ENCODE measurements around the gene SRC. TPM values are rescaled to one million over a fixed set of nuclear protein-coding genes. Genes with fewer than 3 reads are reported as not detected.

SRC gene
- total RNA-seq, 4 donors from 2014 or later: 1.0 to 2.3 (median 1.8) TPM

DNA sequence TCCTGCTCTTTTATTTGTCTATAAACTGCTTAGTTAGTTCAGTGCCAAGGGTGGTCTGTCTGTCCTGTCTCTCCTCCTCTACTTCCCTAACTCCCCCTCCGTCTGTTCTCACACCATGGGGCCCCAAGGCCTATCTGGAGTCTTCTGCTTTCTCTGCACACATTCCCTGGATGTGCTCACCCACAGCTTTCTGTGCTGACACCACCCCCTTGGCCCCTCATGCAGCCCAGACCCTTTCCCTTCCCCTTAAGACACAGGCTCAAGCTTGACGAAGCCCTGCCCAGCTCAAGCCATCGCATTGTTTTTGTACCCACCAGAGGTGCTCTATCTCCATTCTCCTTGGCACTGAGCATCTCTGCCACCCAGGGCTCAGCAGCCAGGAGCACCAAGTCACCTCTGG, 97.0 kb downstream of the SRC start:
- H3K36me3 ChIP-seq: no peaks in the 10 kb centered on the region
- TF ChIP-seq, protein P1, sequence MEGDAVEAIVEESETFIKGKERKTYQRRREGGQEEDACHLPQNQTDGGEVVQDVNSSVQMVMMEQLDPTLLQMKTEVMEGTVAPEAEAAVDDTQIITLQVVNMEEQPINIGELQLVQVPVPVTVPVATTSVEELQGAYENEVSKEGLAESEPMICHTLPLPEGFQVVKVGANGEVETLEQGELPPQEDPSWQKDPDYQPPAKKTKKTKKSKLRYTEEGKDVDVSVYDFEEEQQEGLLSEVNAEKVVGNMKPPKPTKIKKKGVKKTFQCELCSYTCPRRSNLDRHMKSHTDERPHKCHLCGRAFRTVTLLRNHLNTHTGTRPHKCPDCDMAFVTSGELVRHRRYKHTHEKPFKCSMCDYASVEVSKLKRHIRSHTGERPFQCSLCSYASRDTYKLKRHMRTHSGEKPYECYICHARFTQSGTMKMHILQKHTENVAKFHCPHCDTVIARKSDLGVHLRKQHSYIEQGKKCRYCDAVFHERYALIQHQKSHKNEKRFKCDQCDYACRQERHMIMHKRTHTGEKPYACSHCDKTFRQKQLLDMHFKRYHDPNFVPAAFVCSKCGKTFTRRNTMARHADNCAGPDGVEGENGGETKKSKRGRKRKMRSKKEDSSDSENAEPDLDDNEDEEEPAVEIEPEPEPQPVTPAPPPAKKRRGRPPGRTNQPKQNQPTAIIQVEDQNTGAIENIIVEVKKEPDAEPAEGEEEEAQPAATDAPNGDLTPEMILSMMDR (IDR thresholded peaks at IDR 0.05 in 4 of 5, conservative IDR thresholded peaks at IDR 0.05 in 1 of 5): no peak
- no peak for TF ChIP-seq POLR2A (IDR thresholded peaks at IDR 0.05)
- H3K4me3 ChIP-seq: no peak overlapping the region
- no peaks in the 10 kb centered on the region for H3K4me1 ChIP-seq
- peaks cover 0 to 4% (median 4%) of the 10 kb centered on the region in 3 donors for H3K27me3 ChIP-seq
- intact Hi-C loops (cut with DNase I; ENCODE audit: low total_unique reads): no loop called here
- no peak for ATAC-seq
- in situ Hi-C loops (cut with MboI; ENCODE audit: low sequenced_read_pairs in 4 of 4): no loop called here
- no peak for DNase-seq
- no peaks in the 10 kb centered on the region for H3K9me3 ChIP-seq
- no peak overlapping the region for H3K27ac ChIP-seq

DNA sequence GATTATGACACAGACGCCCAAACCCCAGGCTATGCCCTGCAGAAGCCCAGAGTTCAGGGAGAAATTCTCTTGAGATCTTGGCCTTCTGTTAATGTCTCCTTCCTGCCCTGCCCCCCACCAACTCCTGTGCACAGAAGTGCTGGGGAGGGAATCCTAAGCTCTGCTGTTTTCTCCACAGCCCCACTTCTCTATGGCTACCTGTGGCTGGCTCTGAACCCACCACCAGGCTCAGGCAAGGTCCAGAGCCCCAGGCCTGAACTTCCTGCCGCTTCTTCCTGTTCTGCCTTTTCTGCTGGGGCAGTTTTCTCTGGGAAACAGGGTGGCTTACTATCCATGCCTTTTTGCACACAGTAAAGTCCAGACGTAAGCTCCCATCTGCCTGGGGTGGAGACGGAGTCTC, 97.7 kb downstream of the SRC start:
- TF ChIP-seq POLR2A (IDR thresholded peaks at IDR 0.05): no peak
- TF ChIP-seq, protein P1 (IDR thresholded peaks at IDR 0.05 in 4 of 5, conservative IDR thresholded peaks at IDR 0.05 in 1 of 5): no peak
- no peak for ATAC-seq
- Histone ChIP-seq H3K36me3 (no peaks in the 10 kb centered on the region), H3K27ac (no peak overlapping the region), H3K4me1 (no peaks in the 10 kb centered on the region), H3K9me3 (no peaks in the 10 kb centered on the region), H3K4me3 (no peak overlapping the region), H3K27me3 (peaks cover 0 to 4% (median 4%) of the 10 kb centered on the region in 3 donors)
- intact Hi-C loops (cut with DNase I; ENCODE audit: low total_unique reads) (no loop called here), in situ Hi-C loops (cut with MboI; ENCODE audit: low sequenced_read_pairs in 4 of 4) (no loop called here)
- DNase-seq: no peak

DNA sequence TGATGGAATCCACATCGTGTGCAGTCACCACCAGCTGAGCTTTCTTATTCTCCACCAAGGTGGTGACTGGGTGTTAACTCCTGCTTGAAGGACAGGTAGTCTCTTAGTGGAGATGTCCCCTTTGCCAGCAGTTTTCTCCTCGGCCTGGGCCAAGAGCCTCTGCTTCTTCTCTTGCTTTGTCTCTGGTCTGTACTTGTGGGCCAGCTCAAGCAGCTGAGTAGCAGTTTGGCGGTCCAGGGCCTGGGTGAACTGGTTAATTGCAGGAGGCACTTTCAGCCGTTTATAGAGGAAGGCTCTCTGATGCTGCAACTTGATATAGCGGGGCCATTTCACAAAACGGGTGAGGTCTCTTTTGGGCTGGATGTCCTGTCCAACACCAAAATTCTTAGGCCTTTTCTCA, 99.1 kb downstream of the SRC start:
- in situ Hi-C loops (cut with MboI; ENCODE audit: low sequenced_read_pairs in 4 of 4) (no loop called here), intact Hi-C loops (cut with DNase I; ENCODE audit: low total_unique reads) (no loop called here)
- TF ChIP-seq POLR2A (IDR thresholded peaks at IDR 0.05): no peak
- TF ChIP-seq, protein P1 (IDR thresholded peaks at IDR 0.05 in 4 of 5, conservative IDR thresholded peaks at IDR 0.05 in 1 of 5): no peak
- Histone ChIP-seq H3K4me1 (no peaks in the 10 kb centered on the region), H3K27ac (no peak overlapping the region), H3K4me3 (no peak overlapping the region), H3K9me3 (no peaks in the 10 kb centered on the region), H3K36me3 (no peaks in the 10 kb centered on the region), H3K27me3 (peaks cover 0 to 4% (median 2%) of the 10 kb centered on the region in 3 donors)
- no peak for DNase-seq
- ATAC-seq: no peak

DNA sequence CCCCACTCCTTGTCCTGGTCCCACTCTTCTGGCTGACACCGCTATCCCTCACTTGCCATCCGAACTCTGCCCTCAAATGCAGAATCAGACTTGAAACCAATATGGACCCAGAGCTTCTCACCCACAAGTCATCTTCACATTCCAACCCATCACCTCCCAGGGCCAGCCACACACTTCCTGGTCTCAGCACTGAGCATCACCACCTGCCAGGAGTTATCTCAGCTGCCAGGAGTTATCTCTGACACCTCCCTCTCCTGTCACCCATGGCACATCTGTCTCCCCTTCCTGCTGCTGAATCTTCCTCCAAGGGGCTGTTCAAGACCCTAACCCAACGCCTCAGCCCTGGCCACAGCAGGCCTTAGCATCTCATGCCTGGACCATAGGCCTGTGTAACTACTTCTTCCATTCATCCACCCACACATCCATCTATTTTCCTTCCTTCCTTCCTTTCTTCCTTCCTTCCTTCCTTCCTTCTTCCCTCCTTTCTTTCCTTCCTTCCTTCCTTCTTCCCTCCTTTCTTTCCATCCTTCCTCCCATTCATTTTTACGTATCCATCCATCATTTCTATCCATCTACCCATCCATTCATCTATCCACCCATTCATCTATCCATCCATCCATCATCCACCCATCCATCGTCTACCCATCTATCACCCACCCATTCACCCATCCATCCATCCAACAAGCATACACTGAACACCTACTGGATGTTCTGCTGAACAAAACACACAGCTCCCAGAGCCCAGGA, 100.5 kb downstream of the SRC start:
- H3K27ac ChIP-seq: no peak overlapping the region
- no peak overlapping the region for H3K4me3 ChIP-seq
- H3K27me3 ChIP-seq: peaks cover 0 to 2% (median 0%) of the 10 kb centered on the region in 3 donors
- in situ Hi-C loops (cut with MboI; ENCODE audit: low sequenced_read_pairs in 4 of 4) (no loop called here), intact Hi-C loops (cut with DNase I; ENCODE audit: low total_unique reads) (no loop called here)
- H3K36me3 ChIP-seq: no peaks in the 10 kb centered on the region
- no peak for TF ChIP-seq POLR2A (IDR thresholded peaks at IDR 0.05)
- TF ChIP-seq, protein P1 (IDR thresholded peaks at IDR 0.05 in 4 of 5, conservative IDR thresholded peaks at IDR 0.05 in 1 of 5): no peak
- H3K4me1 ChIP-seq: no peaks in the 10 kb centered on the region
- ATAC-seq: no peak
- H3K9me3 ChIP-seq: no peaks in the 10 kb centered on the region
- DNase-seq: no peak

Data from gastrocnemius medialis (tissue), 4 donors.